GM18870 (cell line): ENCODE measurements around the gene ARHGAP42.
A peak's percentile ranks its signal among the peaks of the same experiment; 100 is the strongest.

ENCODE experiments used
- ATAC-seq: cut with Tn5 transposase; IDR thresholded peaks from one replicate; pipeline ENCODE4 v1.9.1; 2021; ENCODE audit warnings: moderate library complexity; ENCODE audit not compliant: unreplicated experiment

The ARHGAP42 gene

DNA sequence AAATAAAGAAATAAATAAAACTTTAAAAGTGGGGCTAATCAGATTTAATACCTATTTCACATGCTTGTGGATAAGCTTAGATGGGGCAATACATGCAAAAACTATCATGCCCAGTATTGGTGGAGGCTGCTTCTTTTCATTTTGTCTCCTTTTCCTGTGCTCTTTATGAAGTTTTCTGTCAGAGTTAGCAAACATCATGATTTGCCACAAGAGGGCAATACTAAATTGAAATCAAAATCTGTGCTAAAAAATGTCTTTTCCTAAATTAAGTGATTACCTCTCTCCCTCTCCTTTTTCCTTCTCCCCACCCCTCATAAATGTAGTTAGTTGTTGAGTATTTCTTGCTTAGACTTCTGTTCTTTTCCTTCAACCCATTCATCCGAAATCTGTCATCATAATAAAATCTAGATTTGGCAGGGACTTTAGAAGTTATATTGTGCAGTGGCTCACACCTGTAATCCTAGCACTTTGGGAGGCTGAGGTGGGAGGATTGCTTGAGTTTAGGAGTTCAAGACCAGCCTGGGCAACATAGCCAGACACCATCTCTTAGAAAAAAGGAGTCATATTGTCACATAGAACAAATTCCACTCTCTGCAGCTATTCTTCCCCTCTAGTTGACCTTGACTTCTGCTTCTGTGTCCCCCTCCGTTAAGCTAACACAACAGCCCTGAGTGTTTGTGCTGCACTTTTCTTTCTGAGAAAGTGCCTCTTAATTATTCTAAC is 4.7 kb upstream of the ARHGAP42 start:
- no peak for ATAC-seq

DNA sequence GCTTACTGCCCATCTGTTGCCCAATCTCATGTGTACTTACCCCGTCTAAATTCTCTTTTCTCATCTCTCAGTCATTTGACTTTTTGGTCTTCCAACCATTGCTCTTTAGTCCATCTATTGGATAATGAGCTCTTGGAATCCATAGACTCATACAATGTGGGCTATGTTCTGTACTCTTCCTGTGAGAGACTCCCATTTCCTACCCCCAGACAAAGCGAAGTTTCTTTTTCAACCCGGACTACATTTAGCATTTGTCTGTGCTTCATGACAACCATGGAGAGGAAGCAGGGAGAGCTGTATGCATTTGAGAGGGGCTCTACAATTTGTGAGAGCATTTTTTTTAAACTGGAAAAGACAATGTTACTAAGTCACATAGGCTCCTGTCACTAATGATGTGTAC is 4.0 kb upstream of the ARHGAP42 start:
- ATAC-seq = no peak

DNA sequence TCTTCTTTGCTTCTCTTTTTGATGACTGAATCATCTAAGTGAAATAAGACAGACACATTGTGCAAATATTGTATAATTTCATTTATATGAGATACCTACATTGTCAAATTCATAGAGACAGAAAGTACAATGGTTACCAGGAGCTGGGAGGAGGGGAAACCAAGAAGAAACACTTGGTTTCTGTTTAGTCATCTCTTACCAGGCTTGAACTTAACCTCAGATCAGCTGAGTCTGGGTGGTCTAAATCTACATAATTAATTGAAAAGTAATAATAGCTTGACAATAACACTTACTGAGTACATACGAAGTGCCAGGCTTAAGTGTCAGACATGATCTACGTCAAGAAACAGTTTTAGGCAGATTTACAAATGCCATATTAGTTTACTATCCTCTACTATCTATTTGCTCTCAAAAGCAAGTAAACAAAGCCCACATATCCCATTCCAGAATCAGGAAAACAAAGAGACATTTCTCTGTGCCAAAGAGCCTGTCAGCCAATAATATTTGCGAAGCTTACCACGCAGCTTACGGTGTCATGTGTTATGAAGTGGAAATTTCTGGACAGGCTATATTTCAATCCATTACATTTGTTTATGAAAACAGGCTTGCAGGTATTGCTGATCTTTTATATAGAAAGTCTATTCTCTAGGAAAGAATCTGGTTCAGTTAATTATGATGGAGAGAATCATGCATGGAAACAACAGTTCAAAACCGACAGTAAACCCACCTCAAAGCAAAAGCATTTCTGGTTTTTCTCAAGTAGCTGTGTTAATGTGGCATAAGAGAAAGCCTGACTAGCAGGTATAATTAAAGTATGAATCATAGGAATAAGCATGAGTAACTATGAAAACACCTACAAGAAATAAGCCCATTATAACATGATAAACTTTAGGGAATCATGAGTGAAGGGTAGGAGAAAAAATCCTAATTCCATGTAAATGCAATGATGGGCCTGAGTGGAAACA is 2.7 kb upstream of the ARHGAP42 start:
- ATAC-seq = peak; percentile 42

DNA sequence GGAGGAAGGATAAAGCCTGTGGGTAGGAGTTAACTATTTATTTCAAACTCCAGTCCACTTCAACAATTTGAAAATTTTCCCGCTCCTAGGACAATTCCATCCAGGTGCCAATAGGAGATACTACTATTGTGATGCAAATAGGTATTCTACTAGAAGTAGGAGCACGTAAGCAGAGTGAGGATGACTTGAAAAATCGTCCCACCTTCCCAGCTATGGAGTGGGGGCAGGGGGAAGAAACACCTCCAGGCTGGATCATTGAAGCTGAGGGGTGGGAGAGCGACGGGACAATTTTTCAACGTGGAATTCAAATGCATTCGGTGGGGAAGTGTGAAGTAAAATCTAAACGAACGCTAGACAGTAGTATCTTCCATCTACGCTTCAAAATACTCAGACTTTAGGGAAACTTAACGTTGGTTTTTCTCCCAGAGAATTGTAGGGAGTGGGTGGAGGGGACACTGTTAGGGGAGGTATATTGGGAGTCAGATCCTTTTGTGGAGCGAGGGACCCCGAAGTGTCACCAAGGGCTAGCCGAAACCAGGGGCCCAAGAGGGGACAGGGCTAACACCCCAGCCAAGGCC is 523 bp upstream of the ARHGAP42 start:
- ATAC-seq = no peak

DNA sequence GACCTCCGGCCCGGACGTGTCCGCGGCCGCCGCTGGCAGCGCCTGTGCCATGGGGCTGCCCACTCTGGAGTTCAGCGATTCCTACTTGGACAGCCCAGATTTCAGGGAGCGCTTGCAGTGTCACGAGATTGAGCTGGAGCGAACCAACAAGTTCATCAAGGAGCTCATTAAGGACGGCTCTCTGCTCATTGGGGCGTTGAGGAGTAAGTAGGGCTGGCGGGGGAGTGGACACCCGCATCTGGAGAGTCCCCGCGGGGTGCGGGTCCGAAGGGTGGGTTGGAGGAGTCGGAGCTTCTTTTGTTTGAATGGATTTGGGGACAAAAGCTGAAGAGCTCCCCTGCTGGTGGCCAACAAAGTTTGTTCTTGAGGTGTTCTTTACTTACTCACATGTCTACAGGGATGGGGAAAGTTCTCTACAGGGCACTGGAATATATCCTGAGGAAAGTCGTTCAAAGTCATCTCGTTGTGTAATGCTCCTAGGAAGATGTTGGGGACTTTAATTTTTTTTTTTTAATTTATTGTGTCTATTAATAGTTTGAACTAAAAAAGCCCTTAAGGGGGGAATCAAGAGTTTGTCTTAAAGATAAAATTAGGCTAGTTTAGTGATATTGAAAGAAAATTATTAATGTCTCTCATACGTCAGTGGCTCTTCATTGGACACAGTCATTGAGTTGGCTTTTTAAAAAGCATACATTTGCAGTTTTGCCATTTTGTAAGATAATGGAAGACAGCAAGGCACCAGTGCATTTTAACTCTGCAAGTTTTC is 725 bp downstream of the ARHGAP42 start:
- ATAC-seq = peak; percentile 62

DNA sequence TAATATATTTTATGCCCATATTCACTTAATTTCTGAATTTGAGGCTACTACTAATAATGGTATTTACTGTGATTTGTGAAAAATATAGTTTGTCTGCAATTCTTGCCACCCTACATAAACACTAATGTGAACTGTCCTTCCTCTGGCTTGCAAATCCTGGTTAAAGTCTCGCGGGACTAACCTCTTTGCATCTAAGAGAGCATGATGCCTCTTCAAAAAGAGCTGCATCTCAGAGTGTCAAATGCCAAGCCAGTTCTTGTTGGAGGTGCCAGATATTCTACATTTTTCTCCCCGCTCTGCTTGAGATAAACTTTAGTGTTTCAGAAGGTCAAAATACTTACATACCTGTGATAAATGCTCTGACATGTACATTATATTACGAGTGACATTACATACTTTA is 2.1 kb downstream of the ARHGAP42 start:
- ATAC-seq = no peak

DNA sequence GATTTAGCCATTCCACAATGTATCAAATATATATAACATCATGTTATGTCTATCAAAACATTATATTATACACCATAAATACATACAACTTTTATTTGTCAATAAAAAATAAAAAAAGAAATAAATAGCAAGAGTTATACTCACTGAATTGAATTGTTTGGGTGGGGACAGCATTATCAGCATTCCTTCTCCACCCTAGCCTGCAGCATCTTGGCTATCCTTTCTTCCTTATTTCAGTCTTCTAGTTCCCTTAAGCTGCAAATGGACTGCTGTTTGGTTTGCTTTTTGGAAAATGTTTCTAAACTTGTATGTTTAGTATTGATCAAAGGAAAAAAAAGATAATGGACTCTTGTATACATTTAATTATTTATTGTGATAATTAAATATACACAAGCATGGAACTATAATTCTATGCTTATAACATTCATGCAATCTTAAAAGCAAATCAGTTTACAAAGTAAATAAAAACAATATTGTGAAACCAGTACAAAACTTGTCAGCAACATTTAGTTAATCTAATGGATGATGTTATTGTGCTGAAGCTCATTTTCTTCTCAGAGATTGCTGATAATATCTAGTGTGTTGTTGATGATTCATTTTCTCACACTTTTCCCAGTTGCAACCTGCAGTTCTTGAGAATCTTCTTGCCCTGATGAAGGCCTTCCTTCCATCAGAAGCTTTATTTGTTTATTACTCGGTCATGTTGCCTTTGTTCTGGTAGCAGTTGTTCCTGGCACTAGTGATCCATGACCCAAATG is 5.0 kb downstream of the ARHGAP42 start:
- no peak for ATAC-seq

DNA sequence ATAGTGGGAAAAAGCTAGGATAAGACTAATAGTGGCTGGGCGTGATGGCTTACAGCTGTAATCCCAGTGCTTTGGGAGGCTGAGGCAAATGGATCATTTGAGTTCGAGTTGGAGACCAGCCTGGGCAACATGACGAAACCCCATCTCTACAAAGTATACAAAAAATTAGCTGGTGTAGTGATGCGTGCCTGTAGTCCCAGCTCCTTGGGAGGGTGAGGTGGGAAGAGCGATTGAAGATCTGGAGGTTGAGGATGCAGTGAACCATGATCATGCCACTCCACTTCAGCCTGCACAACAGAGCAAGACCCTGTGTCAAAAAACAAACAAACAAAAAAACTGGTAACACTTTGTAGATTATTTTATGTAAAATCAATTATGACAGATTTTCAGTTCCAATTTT is 8.8 kb downstream of the ARHGAP42 start:
- ATAC-seq = no peak

DNA sequence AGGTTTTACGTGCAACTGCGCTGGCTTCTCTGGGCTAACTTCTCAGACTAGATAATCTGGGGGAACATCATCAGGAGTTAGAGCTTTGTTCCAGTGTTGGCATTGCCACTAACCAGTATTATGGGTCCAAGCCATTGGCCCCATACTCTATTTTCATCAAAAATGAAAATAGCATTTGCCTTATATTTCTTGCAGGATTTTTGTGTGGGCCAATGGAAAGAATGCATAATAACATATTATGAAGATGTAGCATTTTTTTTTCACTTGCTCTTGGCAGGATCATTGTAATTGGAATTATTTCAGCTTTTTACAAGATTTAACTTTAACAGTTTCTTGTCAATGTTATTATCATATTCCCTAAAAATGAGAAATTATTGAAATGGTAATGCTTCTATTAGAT is 16.1 kb downstream of the ARHGAP42 start:
- ATAC-seq = no peak

DNA sequence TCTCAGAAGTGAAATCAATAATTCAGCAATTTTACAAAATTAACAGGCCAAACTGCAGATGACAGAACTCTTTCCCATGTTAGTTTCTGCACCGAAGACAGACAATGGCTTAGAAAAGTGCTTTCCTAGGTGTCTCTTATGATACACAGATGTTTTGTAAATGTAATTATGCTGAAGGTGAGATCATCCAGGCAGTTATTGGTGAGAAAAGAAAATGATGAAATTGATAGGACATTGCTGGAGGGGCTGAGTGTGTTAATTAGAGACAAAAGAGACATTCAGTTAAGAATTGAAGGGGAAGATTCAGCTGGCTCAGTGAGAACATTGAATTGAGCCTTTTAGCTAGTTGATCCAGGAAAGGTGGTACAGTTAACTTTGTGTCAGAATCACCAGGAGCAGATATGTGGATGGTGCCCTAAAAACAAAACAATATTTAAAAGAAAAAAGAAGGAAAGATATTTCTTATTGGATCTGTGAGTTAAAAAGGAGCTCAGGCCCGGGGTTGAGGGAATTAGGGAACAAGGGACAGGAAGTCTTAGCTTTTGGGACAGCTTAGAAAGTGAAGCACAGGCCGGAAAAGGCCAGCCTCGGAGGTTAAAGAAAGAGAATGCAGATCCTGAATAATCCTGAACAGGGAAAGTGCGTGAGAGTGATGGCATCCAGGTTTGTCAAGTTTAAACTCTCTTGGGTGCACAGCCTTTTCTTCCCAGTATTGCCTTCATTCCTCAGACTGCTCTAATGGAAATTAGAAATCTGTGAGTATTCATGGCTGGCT is 16.9 kb downstream of the ARHGAP42 start:
- no peak for ATAC-seq

DNA sequence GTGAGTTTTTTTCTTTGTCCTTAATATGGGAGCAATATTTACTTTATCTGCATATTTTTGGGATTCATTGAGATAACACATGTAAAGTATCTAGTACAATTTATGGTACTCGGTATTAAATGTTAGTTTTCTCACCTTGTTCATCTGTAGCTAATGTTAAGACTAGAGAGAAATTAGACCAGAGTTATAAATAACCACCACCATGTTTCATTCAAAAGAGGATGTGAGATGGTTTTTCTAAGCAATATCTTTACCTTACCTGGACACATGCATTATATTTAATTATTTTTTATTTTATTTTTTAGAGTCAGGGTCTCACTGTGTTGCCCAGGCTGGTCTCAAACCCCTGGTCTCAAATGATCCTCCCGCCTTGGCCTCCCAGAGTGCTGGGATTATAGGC is 18.4 kb downstream of the ARHGAP42 start:
- no peak for ATAC-seq

DNA sequence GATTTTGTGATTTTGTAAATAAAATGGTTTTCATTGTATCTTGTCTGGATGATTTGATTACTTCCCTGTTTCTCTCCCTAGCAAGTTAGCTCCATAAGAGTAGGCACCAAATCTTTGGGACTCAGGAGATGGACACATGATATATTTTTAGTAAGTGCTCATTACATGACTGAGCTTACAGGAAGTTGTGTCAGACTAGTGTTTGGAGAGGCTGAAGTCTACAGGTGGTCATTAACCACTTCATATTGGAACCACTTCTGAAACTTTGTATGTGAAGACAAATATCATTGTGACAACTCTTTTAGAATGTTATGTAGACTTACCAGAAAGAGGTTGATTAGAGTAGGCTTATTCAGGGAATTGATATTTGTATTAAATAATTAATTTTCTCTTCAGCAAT is 19.1 kb downstream of the ARHGAP42 start:
- no peak for ATAC-seq

DNA sequence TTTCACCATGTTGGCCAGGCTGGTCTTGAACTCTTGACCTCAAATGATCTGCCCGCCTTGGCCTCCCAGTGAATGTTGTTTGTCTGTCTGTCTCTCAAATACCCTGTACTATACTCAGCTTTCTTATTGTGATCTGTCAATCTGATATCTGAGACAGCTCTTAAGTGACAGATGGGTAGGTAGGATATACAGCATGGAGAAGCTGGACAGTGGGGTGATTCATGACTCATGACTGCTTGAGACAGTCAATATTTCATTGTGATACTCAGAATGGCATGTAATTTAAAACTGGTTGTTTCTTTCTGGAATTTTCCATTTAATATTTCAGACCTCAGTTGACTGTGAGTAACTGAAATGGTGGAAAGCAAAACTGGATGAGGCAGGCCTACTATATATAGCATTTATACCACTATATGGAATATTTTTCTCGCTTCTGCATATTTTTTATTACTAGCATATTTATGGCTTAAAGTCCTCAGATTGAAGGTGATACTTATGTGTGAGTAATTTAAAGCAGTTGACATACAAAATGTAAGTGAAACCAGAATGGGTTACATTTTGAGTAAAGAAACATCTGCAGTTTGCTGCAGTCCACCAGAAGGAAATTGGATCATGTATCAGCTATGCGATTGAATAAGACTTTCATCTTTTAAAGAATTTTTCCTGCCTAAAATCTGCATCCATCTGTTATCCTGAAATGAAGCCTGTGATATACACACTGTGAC is 22.3 kb downstream of the ARHGAP42 start:
- ATAC-seq = peak; percentile 89

DNA sequence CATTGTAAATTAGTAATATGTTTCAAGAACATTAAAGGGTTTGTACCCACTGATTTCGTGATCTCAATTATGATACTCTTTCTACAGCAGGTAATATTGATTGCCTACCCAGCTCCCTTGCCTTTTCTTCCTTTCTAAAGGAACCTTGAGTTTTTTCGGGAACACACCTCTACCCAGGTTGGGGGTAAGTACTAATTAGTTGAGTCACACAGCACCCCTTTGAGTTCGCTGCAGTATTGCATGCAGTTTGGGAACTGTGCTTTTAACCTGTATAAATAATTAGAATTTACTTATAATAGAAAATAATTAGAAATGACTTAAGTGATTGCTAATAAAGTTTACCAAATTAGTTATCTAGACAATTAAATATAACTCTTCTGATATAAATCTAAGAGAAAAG is 24.9 kb downstream of the ARHGAP42 start:
- no peak for ATAC-seq

DNA sequence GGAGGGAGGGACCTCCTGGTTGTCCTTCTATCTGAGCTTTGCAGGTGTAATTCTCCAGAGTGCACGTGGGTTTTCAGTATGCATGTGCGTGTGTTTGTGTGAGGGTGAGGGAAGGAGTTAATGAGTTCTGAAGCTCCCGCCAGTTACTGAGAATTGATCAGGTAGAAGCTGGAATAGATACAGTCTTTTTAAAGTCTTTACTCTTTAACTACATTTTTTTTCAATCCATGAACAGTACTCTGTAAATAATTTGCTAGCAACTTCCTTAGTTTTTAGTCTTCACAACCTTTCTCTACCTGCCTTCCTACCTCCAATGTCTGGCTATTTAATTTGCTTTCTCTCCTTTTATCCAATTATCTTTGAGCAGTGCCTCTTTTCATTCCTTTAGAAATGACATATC is 25.5 kb downstream of the ARHGAP42 start:
- ATAC-seq = no peak

DNA sequence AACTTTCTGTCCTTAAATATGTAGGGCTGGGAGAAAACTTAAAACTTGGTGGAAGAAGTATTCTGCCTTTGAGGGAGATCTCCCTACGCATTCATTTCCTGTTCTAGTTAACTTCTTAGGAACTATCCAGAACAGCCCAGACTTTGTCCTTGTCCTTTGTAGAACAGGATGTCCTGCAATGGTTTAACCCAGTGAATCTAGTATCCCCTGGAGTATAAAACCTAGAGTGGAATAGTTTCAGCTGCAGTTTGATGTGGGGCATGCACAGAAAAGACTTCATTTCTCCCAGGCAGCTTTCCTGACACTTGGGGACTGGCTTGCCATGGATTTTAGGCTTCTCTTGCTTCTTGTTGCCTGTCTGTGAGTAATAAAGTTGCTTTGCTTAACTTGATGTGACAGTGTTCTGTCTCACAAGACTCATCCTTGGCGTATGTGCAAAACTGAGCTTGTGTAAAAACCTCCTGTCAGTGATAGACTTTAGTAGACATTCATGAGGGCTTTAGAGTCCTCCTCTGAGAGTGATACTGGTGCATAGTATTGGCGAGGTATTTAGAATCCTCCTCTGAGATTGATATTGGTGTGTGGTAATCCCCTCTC is 28.2 kb downstream of the ARHGAP42 start:
- no peak for ATAC-seq

DNA sequence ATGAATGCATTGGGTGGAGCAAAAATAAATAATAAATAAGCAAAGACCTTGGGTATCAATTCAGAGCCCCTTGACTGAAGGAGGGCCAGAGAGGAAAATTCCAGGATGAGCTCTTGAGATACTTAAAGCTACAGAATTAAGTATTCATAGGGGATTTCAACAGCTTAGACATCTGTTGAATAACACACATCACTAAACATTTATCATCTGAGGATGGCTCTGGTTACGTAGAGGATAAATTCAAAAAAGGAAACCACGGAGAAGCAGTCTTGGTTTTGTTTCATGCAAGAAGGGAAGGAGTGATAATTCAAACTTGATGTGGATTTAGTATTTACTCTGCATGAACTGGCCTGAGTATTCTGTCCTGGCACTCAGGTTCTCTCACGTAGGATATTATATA is 29.8 kb downstream of the ARHGAP42 start:
- ATAC-seq = no peak

DNA sequence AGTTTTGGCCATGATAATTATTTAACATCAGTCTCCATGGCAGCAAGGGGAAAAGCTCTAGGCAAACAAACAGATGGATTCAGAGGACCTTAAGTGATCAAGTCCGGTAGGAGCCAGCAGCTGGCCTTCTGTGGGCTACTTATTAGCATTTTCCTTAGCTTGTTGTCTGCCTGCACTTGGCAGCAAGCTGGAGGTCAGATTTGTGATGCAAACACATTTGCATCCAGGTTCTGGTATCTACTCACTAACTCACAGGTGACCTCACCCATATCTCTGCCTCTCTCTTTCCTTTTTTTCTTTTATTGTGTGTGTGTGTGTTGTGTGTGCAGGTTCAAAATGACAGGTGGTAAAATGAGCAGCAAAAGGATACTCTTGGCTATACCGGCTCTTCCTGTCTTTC is 32.3 kb downstream of the ARHGAP42 start:
- ATAC-seq = no peak

DNA sequence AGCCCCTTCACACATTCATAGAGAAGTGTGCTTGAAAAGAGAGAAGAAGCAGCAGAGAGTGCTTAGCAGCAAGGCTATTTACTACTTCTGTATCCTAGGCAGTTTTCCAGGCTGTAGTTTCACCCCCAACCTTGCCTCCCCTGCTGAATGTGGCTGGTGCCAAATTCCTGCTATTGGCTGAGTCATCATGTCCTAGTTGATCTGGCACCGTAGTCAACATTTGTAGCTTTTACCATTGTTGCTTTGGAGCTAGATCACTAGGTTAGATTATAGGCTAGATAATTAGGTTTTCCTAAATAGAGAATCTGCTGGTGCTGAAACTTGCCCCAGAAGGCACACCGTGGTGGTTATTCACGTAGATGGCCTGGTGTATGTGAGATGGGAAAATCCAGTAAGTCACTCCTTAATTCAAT is 32.7 kb downstream of the ARHGAP42 start:
- no peak for ATAC-seq
